OCI-LY1 (cell line): ENCODE results near the gene SYCN.

Experiments
- H2AFZ ChIP-seq: fragments of 200-600 bp; sonication (generic), shearing (Covaris generic); 2 replicates; pipeline ENCODE4 v1.6.0; 2014; ENCODE audit warnings: antibody characterized with exemption, mild to moderate bottlenecking, low read length
- H3F3A ChIP-seq: fragments of 200-600 bp; sonication (generic), shearing (Covaris generic); 2 replicates; pipeline ENCODE4 v1.6.0; 2014; ENCODE audit warnings: mild to moderate bottlenecking, antibody characterized with exemption, low read length, moderate library complexity; ENCODE audit not compliant: insufficient read depth
- H3K27ac ChIP-seq: fragments of 200-600 bp; sonication (generic); 2 replicates; pipeline ENCODE4 v1.5.1; 2014; ENCODE audit warnings: low read length, mixed run types, mild to moderate bottlenecking, low read depth; ENCODE audit not compliant: poor library complexity, severe bottlenecking
- H3K27me3 ChIP-seq: fragments of 200-600 bp; sonication (generic); 2 replicates; pipeline ENCODE4 v1.6.0; 2014; ENCODE audit warnings: antibody characterized with exemption, mild to moderate bottlenecking, low read length, moderate library complexity; ENCODE audit not compliant: insufficient read depth
- H3K36me3 ChIP-seq: fragments of 200-600 bp; sonication (generic); 2 replicates; pipeline ENCODE4 v1.6.1; 2014; ENCODE audit warnings: mild to moderate bottlenecking, antibody characterized with exemption, low read length, moderate library complexity, mixed read lengths; ENCODE audit not compliant: insufficient read depth
- H3K4me1 ChIP-seq: fragments of 200-600 bp; sonication (generic); 2 replicates; pipeline ENCODE4 v1.5.1; 2014; ENCODE audit warnings: mild to moderate bottlenecking, low read length, moderate library complexity; ENCODE audit not compliant: insufficient read depth, severe bottlenecking
- H3K4me2 ChIP-seq: fragments of 200-600 bp; sonication (generic), shearing (Covaris generic); 2 replicates; pipeline ENCODE4 v1.6.1; 2014; ENCODE audit warnings: low read length
- H3K4me3 ChIP-seq: fragments of 200-600 bp; sonication (generic); 2 replicates; pipeline ENCODE4 v1.5.1; 2014; ENCODE audit warnings: low read length, low read depth, mild to moderate bottlenecking, mixed read lengths; ENCODE audit not compliant: poor library complexity, severe bottlenecking
- H3K79me2 ChIP-seq: fragments of 200-600 bp; shearing (Covaris generic); 2 replicates; pipeline ENCODE4 v1.6.1; 2016; ENCODE audit warnings: mixed run types, low read length, mixed read lengths; ENCODE audit not compliant: insufficient read depth
- H3K9ac ChIP-seq: fragments of 200-600 bp; sonication (generic), shearing (Covaris generic); 2 replicates; pipeline ENCODE4 v1.6.1; 2014; ENCODE audit warnings: mild to moderate bottlenecking, low read length, mixed read lengths
- H3K9me2 ChIP-seq: fragments of 200-600 bp; sonication (generic), shearing (Covaris generic); 2 replicates; pipeline ENCODE4 v1.6.1; 2014; ENCODE audit warnings: low read depth, mild to moderate bottlenecking, low read length, mixed read lengths
- H3K9me3 ChIP-seq: fragments of 200-600 bp; shearing (Covaris generic); 2 replicates; pipeline ENCODE4 v1.6.1; 2014; ENCODE audit warnings: low read length, mixed read lengths
- H4K20me1 ChIP-seq: fragments of 200-600 bp; sonication (generic), shearing (Covaris generic); 2 replicates; pipeline ENCODE4 v1.6.0; 2016; ENCODE audit warnings: mild to moderate bottlenecking, low read length; ENCODE audit not compliant: insufficient read depth
- EZH2 ChIP-seq: fragments of 200-600 bp; sonication (generic), shearing (Covaris generic); IDR thresholded peaks from 2 replicates; pipeline ENCODE4 v1.8.0; 2017; ENCODE audit warnings: borderline replicate concordance, mixed run types, mild to moderate bottlenecking, antibody characterized with exemption, low read length, moderate library complexity, mixed read lengths
- TF ChIP-seq, protein P1 (sequence below): fragments of 200-600 bp; sonication (generic), shearing (Covaris generic); IDR thresholded peaks from 2 replicates; pipeline ENCODE4 v1.5.1; 2017; ENCODE audit warnings: mild to moderate bottlenecking, antibody characterized with exemption, low read length, moderate library complexity, mixed read lengths

Gene SYCN

DNA sequence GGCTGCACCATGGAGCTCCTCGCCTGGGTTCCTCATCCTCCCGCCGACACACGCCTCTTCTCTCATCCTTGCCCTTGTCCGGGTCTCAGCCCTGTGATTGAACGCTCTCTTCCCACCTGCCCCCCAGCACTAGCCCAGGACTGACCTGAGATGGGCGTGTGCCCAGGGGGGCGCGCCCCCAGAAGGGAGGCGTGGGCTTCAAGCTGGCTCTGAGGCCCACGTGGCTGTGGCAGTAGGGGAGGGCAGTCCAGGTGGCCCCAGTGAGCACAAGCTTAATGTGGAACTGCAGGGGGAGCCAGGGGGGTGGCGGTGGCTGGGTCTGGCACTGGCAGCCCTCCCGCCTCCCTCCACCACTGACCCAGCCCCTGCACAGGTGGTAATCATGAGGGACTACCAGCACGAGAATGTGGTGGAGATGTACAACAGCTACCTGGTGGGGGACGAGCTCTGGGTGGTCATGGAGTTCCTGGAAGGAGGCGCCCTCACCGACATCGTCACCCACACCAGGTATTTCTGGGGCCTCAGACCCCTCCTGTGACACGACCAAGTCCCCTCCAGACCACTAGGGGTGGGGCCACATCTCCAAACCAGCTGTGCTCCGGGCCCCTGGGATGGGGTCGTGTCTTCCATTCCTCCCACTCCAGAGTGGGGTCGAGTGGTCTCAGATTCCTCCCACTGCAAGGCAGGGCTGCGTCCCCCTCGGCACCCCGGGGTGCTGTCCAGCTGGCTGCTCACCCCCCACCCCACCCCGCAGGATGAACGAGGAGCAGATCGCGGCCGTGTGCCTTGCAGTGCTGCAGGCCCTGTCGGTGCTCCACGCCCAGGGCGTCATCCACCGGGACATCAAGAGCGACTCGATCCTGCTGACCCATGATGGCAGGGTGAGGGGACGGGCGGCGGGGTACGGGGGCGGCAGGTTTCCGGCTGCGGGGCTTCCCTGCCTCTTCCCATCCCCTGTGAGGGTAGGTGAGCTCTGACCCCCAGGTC is 29.2 kb downstream of the SYCN start:
- H3K36me3 ChIP-seq: no peaks in the 10 kb centered on the region
- no peaks in the 10 kb centered on the region for H3F3A ChIP-seq
- H3K9me3 ChIP-seq: no peaks in the 10 kb centered on the region

DNA sequence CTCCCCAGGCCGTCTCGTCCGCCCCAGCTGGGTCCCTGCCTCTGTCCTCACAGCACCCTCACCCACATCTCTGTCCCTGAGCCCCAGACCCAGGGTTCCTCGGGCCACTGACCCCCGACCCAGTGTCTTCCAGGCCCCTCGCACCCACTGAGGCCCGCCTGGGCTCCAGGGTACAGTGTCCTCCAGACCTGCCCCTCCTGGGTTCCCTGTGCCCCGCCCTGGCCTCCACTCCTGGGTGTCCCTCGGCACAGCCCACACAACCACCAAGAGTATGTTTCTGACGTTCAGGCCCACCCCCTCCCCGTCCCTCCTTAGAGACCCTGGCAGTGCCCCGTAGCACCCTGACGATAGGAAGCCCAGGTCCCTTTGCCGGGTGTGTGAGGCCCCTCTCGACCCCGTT is 29.9 kb downstream of the SYCN start:
- Histone ChIP-seq H3K4me3 (no peak overlapping the region), H3K4me2 (no peak overlapping the region), H3K9me2 (no peaks in the 10 kb centered on the region), H3K4me1 (no peaks in the 10 kb centered on the region), H3K79me2 (no peaks in the 10 kb centered on the region), H3K9me3 (no peaks in the 10 kb centered on the region), H3F3A (no peaks in the 10 kb centered on the region), H3K9ac (no peak overlapping the region), H2AFZ (no peak overlapping the region), H3K27me3 (no peaks in the 10 kb centered on the region), H3K36me3 (no peaks in the 10 kb centered on the region), H3K27ac (no peak overlapping the region), H4K20me1 (no peaks in the 10 kb centered on the region)
- no peak for TF ChIP-seq EZH2
- TF ChIP-seq, protein P1, sequence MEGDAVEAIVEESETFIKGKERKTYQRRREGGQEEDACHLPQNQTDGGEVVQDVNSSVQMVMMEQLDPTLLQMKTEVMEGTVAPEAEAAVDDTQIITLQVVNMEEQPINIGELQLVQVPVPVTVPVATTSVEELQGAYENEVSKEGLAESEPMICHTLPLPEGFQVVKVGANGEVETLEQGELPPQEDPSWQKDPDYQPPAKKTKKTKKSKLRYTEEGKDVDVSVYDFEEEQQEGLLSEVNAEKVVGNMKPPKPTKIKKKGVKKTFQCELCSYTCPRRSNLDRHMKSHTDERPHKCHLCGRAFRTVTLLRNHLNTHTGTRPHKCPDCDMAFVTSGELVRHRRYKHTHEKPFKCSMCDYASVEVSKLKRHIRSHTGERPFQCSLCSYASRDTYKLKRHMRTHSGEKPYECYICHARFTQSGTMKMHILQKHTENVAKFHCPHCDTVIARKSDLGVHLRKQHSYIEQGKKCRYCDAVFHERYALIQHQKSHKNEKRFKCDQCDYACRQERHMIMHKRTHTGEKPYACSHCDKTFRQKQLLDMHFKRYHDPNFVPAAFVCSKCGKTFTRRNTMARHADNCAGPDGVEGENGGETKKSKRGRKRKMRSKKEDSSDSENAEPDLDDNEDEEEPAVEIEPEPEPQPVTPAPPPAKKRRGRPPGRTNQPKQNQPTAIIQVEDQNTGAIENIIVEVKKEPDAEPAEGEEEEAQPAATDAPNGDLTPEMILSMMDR: no peak

More for the DNA sequence above, 29.2 kb downstream of the SYCN start:
- Histone ChIP-seq H2AFZ (no peak overlapping the region), H3K4me1 (no peaks in the 10 kb centered on the region), H3K27ac (no peak overlapping the region), H3K79me2 (no peaks in the 10 kb centered on the region), H3K9ac (no peak overlapping the region), H3K27me3 (no peaks in the 10 kb centered on the region), H3K9me2 (no peaks in the 10 kb centered on the region), H3K4me3 (no peak overlapping the region), H3K4me2 (no peak overlapping the region), H4K20me1 (no peaks in the 10 kb centered on the region)
- TF ChIP-seq, protein P1: no peak
- TF ChIP-seq EZH2: no peak

GRCh38 chr19:39173502-39173991 is 30.5 kb downstream of the SYCN start:
- Histone ChIP-seq H3K9ac (no peak overlapping the region), H3K4me3 (no peak overlapping the region), H4K20me1 (no peaks in the 10 kb centered on the region), H3K27me3 (no peaks in the 10 kb centered on the region), H3K9me2 (no peaks in the 10 kb centered on the region), H3K79me2 (no peaks in the 10 kb centered on the region), H3K9me3 (no peaks in the 10 kb centered on the region), H2AFZ (no peak overlapping the region), H3K4me2 (no peak overlapping the region), H3K36me3 (no peaks in the 10 kb centered on the region), H3K4me1 (no peaks in the 10 kb centered on the region), H3K27ac (no peak overlapping the region), H3F3A (no peaks in the 10 kb centered on the region)
- TF ChIP-seq, protein P1: no peak
- TF ChIP-seq EZH2: no peak
